RWPE2 (cell line): ENCODE data around the gene LTA.

Source experiments
- ATAC-seq: fragments of 200-7000 bp; cut with Tn5 transposase; 3 replicates; pipeline ENCODE4 v1.9.1; 2021; ENCODE audit warnings: low read depth
- DNase-seq: peaks from one replicate; pipeline ENCODE4 v3.0.0-alpha.2; 2020; ENCODE audit warnings: low spot score
- H3K27ac ChIP-seq: fragments of 450-650 bp; 2 replicates; pipeline ENCODE4 v1.5.1; 2017; ENCODE audit warnings: mild to moderate bottlenecking; ENCODE audit not compliant: poor library complexity, severe bottlenecking
- H3K27me3 ChIP-seq: fragments of 250-450 bp; sonication (Bioruptor Pico); 2 replicates; pipeline ENCODE4 v1.5.1; 2021; ENCODE audit warnings: mild to moderate bottlenecking, moderate library complexity; ENCODE audit not compliant: insufficient read depth, poor library complexity, severe bottlenecking
- H3K36me3 ChIP-seq: fragments of 250-450 bp; sonication (Bioruptor Pico); 2 replicates; pipeline ENCODE4 v1.5.1; 2020; ENCODE audit warnings: low read depth, mild to moderate bottlenecking, moderate library complexity
- H3K4me1 ChIP-seq: fragments of 250-450 bp; sonication (Bioruptor Pico); 2 replicates; pipeline ENCODE4 v1.5.1; 2021; ENCODE audit warnings: mild to moderate bottlenecking, moderate library complexity; ENCODE audit not compliant: insufficient read depth, poor library complexity, severe bottlenecking
- H3K4me3 ChIP-seq: fragments of 250-450 bp; sonication (Bioruptor Pico); 2 replicates; pipeline ENCODE4 v1.5.1; 2021; ENCODE audit warnings: mild to moderate bottlenecking, moderate library complexity; ENCODE audit not compliant: severe bottlenecking
- H3K9me3 ChIP-seq: fragments of 250-450 bp; sonication (Bioruptor Pico); 2 replicates; pipeline ENCODE4 v1.5.1; 2021; ENCODE audit warnings: mild to moderate bottlenecking, moderate library complexity; ENCODE audit not compliant: severe bottlenecking
- CTCF ChIP-seq: fragments of 450-650 bp; IDR thresholded peaks from one replicate; pipeline ENCODE4 v1.5.1; 2017; ENCODE audit warnings: mild to moderate bottlenecking, moderate library complexity; ENCODE audit not compliant: poor library complexity, severe bottlenecking

LTA gene

GRCh38 chr6:31534521-31535040, 37.5 kb upstream of the LTA start:
- H3K4me3 ChIP-seq, result no peak overlapping the region
- peaks cover 96% of the 10 kb centered on the region for H3K36me3 ChIP-seq
- no peak overlapping the region for H3K27ac ChIP-seq
- H3K27me3 ChIP-seq, result no peaks in the 10 kb centered on the region
- H3K4me1 ChIP-seq, result peaks cover 5% of the 10 kb centered on the region
- H3K9me3 ChIP-seq, result no peaks in the 10 kb centered on the region
- TF ChIP-seq CTCF, result no peak
- DNase-seq, result no peak
- no peak for ATAC-seq

GRCh38 chr6:31535538-31536324, 36.4 kb upstream of the LTA start:
- DNase-seq (no peak), ATAC-seq (no peak)
- H3K9me3 ChIP-seq, result no peaks in the 10 kb centered on the region
- H3K36me3 ChIP-seq, result peaks cover 99% of the 10 kb centered on the region
- H3K27ac ChIP-seq, result no peak overlapping the region
- peaks cover 12% of the 10 kb centered on the region for H3K4me1 ChIP-seq
- H3K4me3 ChIP-seq, result no peak overlapping the region
- no peak for TF ChIP-seq CTCF
- H3K27me3 ChIP-seq, result no peaks in the 10 kb centered on the region

GRCh38 chr6:31538805-31539400, 33.2 kb upstream of the LTA start:
- Histone ChIP-seq H3K36me3 (peaks cover 82% of the 10 kb centered on the region), H3K27me3 (no peaks in the 10 kb centered on the region), H3K4me1 (peaks cover 12% of the 10 kb centered on the region), H3K27ac (no peak overlapping the region), H3K9me3 (no peaks in the 10 kb centered on the region), H3K4me3 (no peak overlapping the region)
- no peak for TF ChIP-seq CTCF
- ATAC-seq (no peak), DNase-seq (no peak)

GRCh38 chr6:31540640-31541039, 31.4 kb upstream of the LTA start:
- Histone ChIP-seq H3K4me3 (peak overlapping the region; percentile 48), H3K9me3 (no peaks in the 10 kb centered on the region), H3K4me1 (peaks cover 12% of the 10 kb centered on the region), H3K27ac (peak overlapping the region; percentile 87), H3K27me3 (no peaks in the 10 kb centered on the region), H3K36me3 (peaks cover 65% of the 10 kb centered on the region)
- no peak for ATAC-seq
- DNase-seq, result no peak
- no peak for TF ChIP-seq CTCF
